Right atrium auricular region (tissue), 2 donors: ENCODE measurements around the gene CALML6. TPM values are rescaled to one million over a fixed set of nuclear protein-coding genes. Genes with fewer than 3 reads are reported as not detected.

Experiments used
- DNase-seq: peaks from one replicate; pipeline ENCODE4 v3.0.0-alpha.2; 2019; ENCODE audit warnings: low spot score
- H3K27ac ChIP-seq, 2 donors: fragments of 200-600 bp; sonication (generic); 1 replicate in 1 of 2; 2 replicates in 1 of 2; pipeline ENCODE4 v1.5.1; 2016 to 2019
- H3K27me3 ChIP-seq, 2 donors: fragments of 200-600 bp; sonication (generic); one replicate each; pipeline versions ENCODE4 v1.5.1 to v1.6.0; 2017 to 2019
- H3K36me3 ChIP-seq: fragments of 200-600 bp; sonication (generic); one replicate; pipeline ENCODE4 v1.5.1; 2016
- H3K4me1 ChIP-seq, 2 donors: fragments of 200-600 bp; sonication (generic); one replicate each; pipeline versions ENCODE4 v1.5.1 to v1.6.0; 2017 to 2019
- H3K4me3 ChIP-seq, 2 donors: fragments of 200-600 bp; sonication (generic); 1 replicate in 1 of 2; 2 replicates in 1 of 2; pipeline ENCODE4 v1.5.1; 2017 to 2019; ENCODE audit warnings: mild to moderate bottlenecking in 1 of 2, moderate library complexity in 1 of 2
- H3K9me3 ChIP-seq, 2 donors: fragments of 200-600 bp; sonication (generic); one replicate each; pipeline ENCODE4 v1.5.1; 2019
- total RNA-seq, 2 donors: library from RNA; depleted of rRNA; stranded (reverse); fragments of >200 nt; gene quantifications; one replicate each; pipeline ENCODE4 v1.1.0, GENCODE V29; 2016
- TF ChIP-seq, protein P1 (sequence below), 2 donors: fragments of 200-600 bp; sonication (generic); IDR thresholded peaks; one replicate each; pipeline ENCODE4 v1.5.1; 2019; ENCODE audit warnings: antibody characterized with exemption in 2 of 2

The CALML6 gene
- total RNA-seq, 2 donors from 2014 or later, result not detected

- no peaks in the 10 kb centered on the region for H3K27me3 ChIP-seq
- H3K4me3 ChIP-seq, result no peak overlapping the region
- H3K36me3 ChIP-seq, result no peaks in the 10 kb centered on the region
- H3K9me3 ChIP-seq, result no peaks in the 10 kb centered on the region
- no peak for DNase-seq
- peaks cover 0 to 23% of the 10 kb centered on the region in 2 donors for H3K4me1 ChIP-seq
- no peak overlapping the region for H3K27ac ChIP-seq
- TF ChIP-seq, protein P1, sequence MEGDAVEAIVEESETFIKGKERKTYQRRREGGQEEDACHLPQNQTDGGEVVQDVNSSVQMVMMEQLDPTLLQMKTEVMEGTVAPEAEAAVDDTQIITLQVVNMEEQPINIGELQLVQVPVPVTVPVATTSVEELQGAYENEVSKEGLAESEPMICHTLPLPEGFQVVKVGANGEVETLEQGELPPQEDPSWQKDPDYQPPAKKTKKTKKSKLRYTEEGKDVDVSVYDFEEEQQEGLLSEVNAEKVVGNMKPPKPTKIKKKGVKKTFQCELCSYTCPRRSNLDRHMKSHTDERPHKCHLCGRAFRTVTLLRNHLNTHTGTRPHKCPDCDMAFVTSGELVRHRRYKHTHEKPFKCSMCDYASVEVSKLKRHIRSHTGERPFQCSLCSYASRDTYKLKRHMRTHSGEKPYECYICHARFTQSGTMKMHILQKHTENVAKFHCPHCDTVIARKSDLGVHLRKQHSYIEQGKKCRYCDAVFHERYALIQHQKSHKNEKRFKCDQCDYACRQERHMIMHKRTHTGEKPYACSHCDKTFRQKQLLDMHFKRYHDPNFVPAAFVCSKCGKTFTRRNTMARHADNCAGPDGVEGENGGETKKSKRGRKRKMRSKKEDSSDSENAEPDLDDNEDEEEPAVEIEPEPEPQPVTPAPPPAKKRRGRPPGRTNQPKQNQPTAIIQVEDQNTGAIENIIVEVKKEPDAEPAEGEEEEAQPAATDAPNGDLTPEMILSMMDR (IDR thresholded peaks at IDR 0.05), result no peak
These were observed 11.8 kb upstream of the CALML6 start for GRCh38 chr1:1903224-1903623.

DNA sequence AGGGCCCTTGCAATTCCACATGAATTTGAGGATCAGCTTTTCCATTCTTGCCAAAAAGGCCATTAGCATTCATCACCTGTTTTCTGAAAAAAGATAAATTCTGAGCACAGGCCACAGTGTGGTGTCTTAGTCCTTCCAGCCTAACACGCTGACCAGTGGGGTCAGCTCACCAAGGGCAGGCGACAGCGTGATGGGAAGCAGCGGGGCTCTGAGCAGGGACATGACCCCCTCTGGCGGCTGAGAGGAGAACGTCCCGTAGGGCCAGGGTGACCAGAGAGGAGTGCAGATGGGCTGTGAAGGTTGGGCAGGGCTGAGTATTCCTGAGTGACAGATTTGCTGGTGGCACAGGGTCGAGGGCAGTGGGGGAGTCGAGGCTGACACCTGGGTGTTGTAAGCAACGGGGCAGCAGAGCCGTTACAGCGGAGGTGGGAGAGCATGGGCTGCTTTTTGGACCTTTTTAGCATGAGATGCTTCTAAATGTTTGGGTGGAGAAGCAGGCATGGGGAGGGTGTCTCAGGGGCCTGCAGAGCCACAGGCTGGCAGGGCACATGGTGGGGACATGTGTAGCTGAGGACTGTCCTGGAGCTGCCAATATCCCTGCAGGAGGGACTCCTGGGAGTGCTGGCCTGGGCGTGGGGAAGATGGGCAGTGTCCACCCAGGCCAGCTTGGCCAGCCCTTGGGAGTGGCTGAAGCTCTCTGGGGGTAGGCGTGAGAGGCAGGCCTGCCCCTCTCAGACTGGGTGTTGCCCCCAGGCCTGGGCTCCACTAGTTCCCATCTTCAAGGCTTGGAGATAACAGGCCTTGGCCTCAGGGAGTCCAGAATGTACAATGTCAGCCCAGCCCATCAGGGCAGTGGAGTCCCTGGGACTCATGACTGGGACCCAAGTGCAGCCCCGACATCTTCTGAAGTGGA is 8.6 kb upstream of the CALML6 start:
- DNase-seq, result peak; percentile 90
- TF ChIP-seq, protein P1 (IDR thresholded peaks at IDR 0.05), result peak; percentile 85 to 96

DNA sequence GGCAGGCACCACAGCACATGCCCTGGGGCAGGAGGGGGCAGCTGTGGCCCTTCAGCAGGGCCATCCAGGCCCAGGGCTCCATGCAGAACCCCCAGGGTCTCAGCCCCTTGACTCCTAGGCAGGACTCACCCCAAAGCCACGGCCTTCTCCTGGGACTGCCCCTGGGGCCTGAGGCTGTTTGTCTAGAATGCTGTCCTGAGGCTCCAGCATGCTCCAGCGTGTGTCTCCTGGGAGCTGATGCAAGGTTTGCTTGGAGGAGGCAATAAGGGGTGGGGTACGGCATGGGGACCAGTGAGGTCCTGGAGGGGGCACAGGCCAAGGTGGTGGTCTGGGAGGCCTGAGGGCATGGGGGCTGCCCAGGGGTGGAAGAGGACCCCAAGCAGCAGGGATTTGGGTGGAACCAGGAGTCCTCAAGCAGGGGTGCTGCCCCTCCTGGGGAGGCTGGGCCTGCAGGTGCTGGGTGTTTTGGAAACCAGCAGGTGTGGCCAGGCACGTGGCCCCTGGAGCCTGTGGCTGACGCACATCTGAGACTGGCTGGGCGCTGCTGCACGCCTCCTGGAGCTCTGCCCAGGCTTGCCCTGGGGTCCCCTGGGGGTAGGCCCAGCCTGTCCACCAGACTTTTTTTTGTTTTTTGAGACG is 7.8 kb upstream of the CALML6 start:
- Histone ChIP-seq H3K27me3 (no peaks in the 10 kb centered on the region), H3K9me3 (no peaks in the 10 kb centered on the region), H3K4me3 (no peak overlapping the region), H3K27ac (no peak overlapping the region), H3K4me1 (peaks cover 0 to 31% of the 10 kb centered on the region in 2 donors), H3K36me3 (no peaks in the 10 kb centered on the region)
- TF ChIP-seq, protein P1 (IDR thresholded peaks at IDR 0.05), result no peak
- DNase-seq, result no peak

More for the DNA sequence above, 8.6 kb upstream of the CALML6 start:
- Histone ChIP-seq H3K27me3 (no peaks in the 10 kb centered on the region), H3K4me1 (peaks cover 0 to 31% of the 10 kb centered on the region in 2 donors), H3K4me3 (no peak overlapping the region), H3K27ac (peak overlapping the region in 1 of 2 donors; percentile 49), H3K36me3 (no peaks in the 10 kb centered on the region), H3K9me3 (no peaks in the 10 kb centered on the region)

DNA sequence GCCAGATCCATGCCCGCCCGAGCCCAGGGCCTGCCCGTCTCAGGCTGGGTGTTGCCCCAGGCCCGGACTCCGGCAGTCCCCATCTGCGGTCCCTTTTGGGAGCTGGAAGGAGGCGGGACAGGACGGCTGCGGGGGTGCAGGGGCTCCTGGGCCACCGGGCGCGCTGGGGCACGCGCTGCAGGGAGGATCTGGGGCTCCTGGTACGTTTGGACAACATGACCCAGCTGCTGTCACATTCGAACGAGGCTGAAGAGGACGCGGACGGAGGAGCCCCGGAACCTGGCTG is 6.6 kb upstream of the CALML6 start:
- DNase-seq, result no peak
- peaks cover 0 to 31% of the 10 kb centered on the region in 2 donors for H3K4me1 ChIP-seq
- H3K27me3 ChIP-seq, result no peaks in the 10 kb centered on the region
- H3K4me3 ChIP-seq, result peak overlapping the region; percentile 68 to 73
- H3K27ac ChIP-seq, result peak overlapping the region; percentile 88 to 92
- H3K9me3 ChIP-seq, result no peaks in the 10 kb centered on the region
- H3K36me3 ChIP-seq, result no peaks in the 10 kb centered on the region
- TF ChIP-seq, protein P1 (IDR thresholded peaks at IDR 0.05), result no peak

DNA sequence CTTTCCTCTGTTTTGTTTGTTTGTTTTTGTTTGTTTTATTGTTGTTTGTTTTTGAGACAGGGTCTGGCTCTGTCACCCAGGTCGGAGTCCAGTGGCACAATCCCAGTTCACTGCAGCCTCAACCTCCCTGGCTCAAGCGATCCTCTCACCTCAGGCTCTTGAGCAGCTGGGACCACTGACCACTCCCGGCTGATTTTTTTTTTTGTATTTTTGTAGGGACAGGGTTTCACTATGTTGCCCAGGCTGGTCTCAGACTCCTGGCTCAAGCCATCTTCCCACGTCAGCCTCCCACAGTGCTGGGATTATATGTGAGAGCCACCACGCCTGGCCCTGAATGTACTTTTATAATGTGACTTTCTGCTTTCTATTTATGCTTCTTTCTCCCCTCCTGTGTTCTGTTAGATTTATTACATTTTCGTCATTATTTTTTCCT is 5.0 kb upstream of the CALML6 start:
- no peak for DNase-seq
- Histone ChIP-seq H3K36me3 (no peaks in the 10 kb centered on the region), H3K27ac (peak overlapping the region in 1 of 2 donors; percentile 88), H3K27me3 (no peaks in the 10 kb centered on the region), H3K9me3 (no peaks in the 10 kb centered on the region), H3K4me3 (peak overlapping the region in 1 of 2 donors; percentile 68), H3K4me1 (peaks cover 0 to 31% of the 10 kb centered on the region in 2 donors)
- TF ChIP-seq, protein P1 (IDR thresholded peaks at IDR 0.05), result no peak
